CD4-positive, alpha-beta T cell treated with Interleukin-4 for 4 hours (primary cell): ENCODE results near the gene FCRLB.
"Not testable (repeated sequence)": the region's sequence is repeated elsewhere in the genome, so short reads cannot be mapped to it uniquely, and the experiment has no call there.

Experiments used
- DNase-seq: peaks from one replicate; pipeline ENCODE4 v3.0.0-alpha.2; 2020

Gene FCRLB

GRCh38 chr1:161743231-161743630 lies 21.9 kb downstream of the FCRLB start:
- no peak for DNase-seq

DNA sequence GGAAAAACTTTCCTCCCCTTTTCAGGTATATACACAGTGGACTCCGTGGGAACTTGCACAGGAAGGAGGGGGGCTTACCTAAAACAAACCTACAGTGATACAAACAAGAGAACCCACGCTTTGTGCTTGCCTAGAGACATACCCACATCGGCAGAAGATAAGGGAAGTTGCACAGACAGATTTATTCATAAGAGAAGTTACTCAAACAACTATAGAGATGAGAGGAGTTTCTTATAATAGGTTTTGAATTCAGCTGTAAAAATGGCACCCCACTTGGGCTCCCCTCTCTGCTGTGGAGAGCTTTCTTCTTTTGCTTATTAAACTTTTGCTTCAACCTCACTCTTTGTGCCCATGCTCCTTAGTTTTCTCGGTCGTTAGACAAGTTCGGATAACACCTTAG lies 26.5 kb downstream of the FCRLB start:
- DNase-seq, result no peak

DNA sequence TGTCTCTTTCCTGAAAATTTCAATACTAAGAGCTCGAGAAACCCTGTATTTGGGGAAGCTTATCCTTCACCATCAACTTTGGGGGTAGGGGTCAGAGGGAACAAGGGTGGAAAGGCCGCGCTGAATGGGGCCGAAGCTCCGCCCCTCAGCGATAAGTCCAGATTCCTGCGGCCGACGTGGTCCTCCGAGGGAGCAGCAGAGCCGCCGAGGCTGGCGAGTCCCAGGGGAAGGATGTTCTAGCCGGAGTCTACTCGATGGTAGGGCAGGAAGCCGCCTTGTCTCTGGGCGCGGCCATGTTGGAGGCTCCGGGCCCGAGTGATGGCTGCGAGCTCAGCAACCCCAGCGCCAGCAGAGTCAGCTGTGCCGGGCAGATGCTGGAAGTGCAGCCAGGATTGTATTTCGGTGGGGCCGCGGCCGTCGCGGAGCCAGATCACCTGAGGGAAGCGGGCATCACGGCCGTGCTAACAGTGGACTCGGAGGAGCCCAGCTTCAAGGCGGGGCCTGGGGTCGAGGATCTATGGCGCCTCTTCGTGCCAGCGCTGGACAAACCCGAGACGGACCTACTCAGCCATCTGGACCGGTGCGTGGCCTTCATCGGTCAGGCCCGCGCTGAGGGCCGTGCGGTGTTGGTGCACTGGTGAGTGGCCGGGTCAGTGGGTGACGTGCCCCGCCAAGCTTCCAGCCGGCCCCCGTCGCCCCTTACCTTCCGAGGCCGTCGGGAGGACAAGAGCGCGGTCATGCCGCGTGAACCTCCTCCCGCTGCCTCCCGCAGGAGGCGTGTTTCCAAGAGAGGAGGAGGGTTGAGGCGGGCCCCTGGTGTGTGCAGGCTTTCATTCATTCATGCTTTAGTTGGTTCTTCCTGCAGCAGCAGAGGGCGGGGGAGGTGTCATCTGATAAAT lies 28.4 kb downstream of the FCRLB start, which contains the start of gene DUSP12:
Gene DUSP12, plus strand, starts transcription at position 278 of the 899 bp plus-strand sequence. Its CDS starts 16 bp downstream, at position 294.
- DNase-seq, result peak; percentile 92

DNA sequence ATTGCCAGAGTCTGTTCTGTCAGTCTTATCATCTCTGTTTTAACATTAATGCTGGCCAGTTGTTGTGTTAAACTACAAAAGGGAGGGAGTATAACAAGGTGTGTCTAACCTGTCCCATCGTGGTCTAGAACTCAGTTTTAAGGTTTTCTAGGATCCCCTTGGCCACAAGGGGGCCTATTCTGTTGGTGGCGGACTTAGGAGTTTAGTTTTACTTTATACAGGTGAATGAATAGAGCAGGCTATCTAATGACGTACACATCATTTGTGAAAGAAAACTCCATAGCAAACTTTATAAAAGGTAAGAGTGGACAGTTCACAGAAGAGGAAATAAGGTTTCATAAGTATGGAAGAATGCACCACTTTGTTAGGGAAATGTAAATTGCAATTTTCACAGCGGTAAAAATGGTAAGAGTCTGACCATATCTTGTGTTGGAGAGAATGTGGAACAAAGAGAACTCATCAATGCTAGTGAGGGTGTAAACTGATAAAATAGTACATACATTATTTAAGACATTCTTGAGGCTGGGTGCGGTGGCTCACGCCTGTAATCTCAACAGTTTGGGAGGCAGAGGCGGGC lies 42.3 kb downstream of the FCRLB start:
- DNase-seq, result peak; percentile 58

DNA sequence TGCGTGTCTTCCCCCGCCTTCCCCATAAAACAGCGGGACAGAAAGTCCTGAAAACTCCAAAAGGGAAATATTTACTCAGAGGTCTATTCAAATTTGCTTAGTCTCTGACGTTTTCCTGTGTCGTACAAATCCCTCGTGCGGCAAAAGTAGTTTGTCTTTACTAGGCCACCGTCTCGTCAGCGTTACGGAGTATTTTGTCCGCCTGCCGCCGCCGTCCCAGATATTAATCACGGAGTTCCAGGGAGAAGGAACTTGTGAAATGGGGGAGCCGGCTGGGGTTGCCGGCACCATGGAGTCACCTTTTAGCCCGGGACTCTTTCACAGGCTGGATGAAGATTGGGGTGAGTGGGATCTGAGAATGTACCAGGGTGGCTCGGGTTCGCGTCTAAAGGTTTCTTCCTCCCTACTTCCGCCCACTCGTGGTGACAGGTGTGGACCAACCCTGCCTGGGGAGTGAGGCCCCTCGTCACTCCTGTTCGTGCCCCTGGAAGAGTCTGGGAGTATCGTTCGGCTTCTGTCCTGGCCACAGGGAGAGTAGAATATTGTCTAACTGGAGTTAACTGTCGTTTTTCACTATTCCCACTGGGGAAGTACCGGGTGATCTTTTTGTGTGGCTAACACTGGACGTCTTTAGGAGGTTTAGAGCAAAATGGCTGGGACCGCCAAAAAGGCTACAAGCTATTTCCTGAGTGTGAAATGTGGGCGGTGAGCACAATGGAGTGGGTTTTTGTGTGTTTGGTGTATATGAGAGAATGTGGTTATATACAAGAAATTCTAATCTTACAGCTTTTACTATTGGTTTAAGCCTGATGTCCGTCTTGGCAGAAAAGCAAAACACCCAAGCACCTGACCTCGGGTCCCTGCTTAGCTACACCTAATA lies 45.0 kb downstream of the FCRLB start, which contains the start of gene ATF6:
Gene ATF6, plus strand, starts transcription at position 219 of the 880 bp plus-strand sequence. Its CDS starts 41 bp downstream, at position 260.
- DNase-seq, result peak; percentile 89

GRCh38 chr1:161768461-161768860 lies 47.1 kb downstream of the FCRLB start:
- DNase-seq, result no peak

- no peak for DNase-seq
Observed at GRCh38 chr1:161768986-161769672, 47.8 kb downstream of the FCRLB start.

DNA sequence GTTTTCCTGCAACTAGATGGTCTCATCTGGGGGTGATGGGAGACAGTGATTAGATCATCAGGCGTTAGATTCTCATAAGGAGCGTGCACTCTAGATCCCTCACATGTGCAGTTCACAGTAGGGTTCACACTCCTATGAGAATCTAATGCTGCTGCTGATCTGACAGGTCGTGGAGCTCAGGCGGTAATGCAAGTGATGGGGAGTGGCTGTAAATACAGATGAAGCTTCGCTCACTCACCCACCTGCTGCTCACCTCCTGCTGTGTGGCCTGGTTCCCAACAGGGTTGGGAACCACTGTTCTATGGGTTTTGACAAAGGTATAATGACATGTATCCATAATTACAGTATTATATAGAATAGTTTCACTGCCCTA lies 48.3 kb downstream of the FCRLB start:
- not testable (repeated sequence) for DNase-seq

DNA sequence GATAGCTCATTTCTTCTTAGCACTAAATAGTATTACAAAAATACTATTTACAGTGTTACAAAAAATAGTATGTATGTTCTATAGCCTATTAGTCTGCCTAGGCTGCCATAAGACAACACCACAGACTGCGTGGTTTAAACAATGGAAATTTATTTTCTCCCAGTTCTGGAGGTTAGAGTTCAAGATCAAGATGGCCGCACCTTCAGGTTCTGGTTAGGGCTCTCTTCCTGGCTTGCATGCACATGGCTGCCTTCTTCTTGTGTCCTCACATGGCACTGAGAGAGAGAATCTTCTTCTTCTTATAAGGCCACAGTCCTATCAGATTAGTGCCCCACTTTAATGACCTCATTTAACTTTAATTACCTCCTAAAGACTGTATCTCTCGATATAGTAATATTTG lies 48.9 kb downstream of the FCRLB start:
- DNase-seq, result no peak

DNA sequence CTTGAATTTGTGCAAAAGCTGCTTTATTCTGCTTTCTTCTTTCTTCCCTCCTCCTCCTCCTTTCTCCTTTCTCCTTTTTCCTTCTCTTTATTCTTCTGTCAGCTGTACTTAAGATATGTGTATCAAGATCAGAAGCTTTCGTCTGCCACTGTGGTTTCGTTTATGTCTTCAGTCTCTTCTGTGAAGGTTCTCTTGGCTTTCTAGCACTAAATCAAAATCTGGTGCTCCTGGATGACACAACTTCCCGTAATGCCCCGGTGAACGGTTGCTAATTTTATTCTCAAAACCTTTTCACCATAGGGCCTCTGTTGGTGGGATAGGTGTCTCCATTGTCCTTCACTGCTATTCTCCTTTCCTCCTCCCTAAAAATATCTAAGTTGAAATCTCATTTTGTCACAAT lies 49.8 kb downstream of the FCRLB start:
- no peak for DNase-seq

GRCh38 chr1:161771973-161772372 lies 50.6 kb downstream of the FCRLB start:
- DNase-seq, result no peak

- no peak for DNase-seq
Observed at GRCh38 chr1:161772397-161772796, 51.1 kb downstream of the FCRLB start.

DNA sequence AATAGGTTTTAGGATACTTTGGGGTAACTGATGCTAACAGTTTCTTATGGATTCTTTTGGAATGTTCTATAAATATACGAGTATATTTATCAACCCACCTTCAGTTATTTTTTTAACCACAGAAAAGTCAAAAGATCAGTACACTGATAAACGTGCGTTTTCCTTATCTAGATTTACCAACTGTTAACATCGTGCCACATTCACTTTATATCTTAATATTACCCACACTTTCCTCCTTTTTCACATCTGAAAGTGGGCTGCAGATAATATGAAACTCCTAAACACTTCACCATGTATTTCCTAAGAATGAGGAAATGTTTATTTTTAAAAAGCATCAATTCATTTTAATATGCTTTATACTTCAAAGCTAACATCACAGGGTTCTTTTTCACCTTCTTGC lies 52.4 kb downstream of the FCRLB start:
- no peak for DNase-seq

GRCh38 chr1:161777261-161777660 lies 55.9 kb downstream of the FCRLB start:
- DNase-seq, result no peak
